HG03520 (cell line): ENCODE results near the gene CCDC12.

Experiments used
- ATAC-seq: cut with Tn5 transposase; IDR thresholded peaks from one replicate; pipeline ENCODE4 v1.9.1; 2021; ENCODE audit warnings: mild to moderate bottlenecking, moderate library complexity; ENCODE audit not compliant: unreplicated experiment

CCDC12 gene

GRCh38 chr3:46958467-46959160 is 17.9 kb downstream of the CCDC12 start:
- ATAC-seq = no peak

GRCh38 chr3:46957092-46957820 is 19.3 kb downstream of the CCDC12 start:
- ATAC-seq = no peak

GRCh38 chr3:46955801-46956259 is 20.7 kb downstream of the CCDC12 start:
- ATAC-seq = no peak

- no peak for ATAC-seq
Measured at GRCh38 chr3:46955157-46955556, 21.4 kb downstream of the CCDC12 start.

- no peak for ATAC-seq
Measured at GRCh38 chr3:46954178-46954577, 22.4 kb downstream of the CCDC12 start.

- ATAC-seq = no peak
Measured at GRCh38 chr3:46953234-46954010, 23.1 kb downstream of the CCDC12 start.

- ATAC-seq = no peak
Measured at GRCh38 chr3:46952813-46953212, 23.7 kb downstream of the CCDC12 start.

- ATAC-seq = no peak
Measured at GRCh38 chr3:46950650-46951241, 25.8 kb downstream of the CCDC12 start.

- no peak for ATAC-seq
Measured at GRCh38 chr3:46950177-46950576, 26.4 kb downstream of the CCDC12 start.

GRCh38 chr3:46948830-46949671 is 27.5 kb downstream of the CCDC12 start:
- ATAC-seq = peak; percentile 58

GRCh38 chr3:46947981-46948791 is 28.4 kb downstream of the CCDC12 start:
- no peak for ATAC-seq

GRCh38 chr3:46947546-46947901 is 29.0 kb downstream of the CCDC12 start:
- ATAC-seq = no peak

GRCh38 chr3:46946856-46947545 is 29.5 kb downstream of the CCDC12 start:
- ATAC-seq = no peak

GRCh38 chr3:46946416-46946815 is 30.1 kb downstream of the CCDC12 start:
- ATAC-seq = no peak

- no peak for ATAC-seq
Measured at GRCh38 chr3:46944191-46944590, 32.4 kb downstream of the CCDC12 start.

GRCh38 chr3:46943237-46944187 is 33.0 kb downstream of the CCDC12 start:
- no peak for ATAC-seq

- no peak for ATAC-seq
Measured at GRCh38 chr3:46942481-46943236, 33.9 kb downstream of the CCDC12 start.
